Uterus (tissue), 2 donors: ENCODE measurements around the gene ACTR6.

Source experiments
- POLR2A ChIP-seq, 2 donors: fragments of 450-650 bp; IDR thresholded peaks; one replicate each; pipeline ENCODE4 v1.6.1; 2016; ENCODE audit warnings: antibody characterized with exemption in 2 of 2, mild to moderate bottlenecking in 1 of 2, moderate library complexity in 1 of 2
- TF ChIP-seq, protein P1 (sequence below), 4 experiments: fragments of 200-600 bp in 2 of 4; fragments of 450-650 bp in 2 of 4; sonication (generic) in 2 of 4; IDR thresholded peaks; one replicate each; pipeline ENCODE4 v1.5.1; 2016 to 2019; ENCODE audit warnings: antibody characterized with exemption in 4 of 4, mild to moderate bottlenecking in 2 of 4, moderate library complexity in 1 of 4

- TF ChIP-seq, protein P1, sequence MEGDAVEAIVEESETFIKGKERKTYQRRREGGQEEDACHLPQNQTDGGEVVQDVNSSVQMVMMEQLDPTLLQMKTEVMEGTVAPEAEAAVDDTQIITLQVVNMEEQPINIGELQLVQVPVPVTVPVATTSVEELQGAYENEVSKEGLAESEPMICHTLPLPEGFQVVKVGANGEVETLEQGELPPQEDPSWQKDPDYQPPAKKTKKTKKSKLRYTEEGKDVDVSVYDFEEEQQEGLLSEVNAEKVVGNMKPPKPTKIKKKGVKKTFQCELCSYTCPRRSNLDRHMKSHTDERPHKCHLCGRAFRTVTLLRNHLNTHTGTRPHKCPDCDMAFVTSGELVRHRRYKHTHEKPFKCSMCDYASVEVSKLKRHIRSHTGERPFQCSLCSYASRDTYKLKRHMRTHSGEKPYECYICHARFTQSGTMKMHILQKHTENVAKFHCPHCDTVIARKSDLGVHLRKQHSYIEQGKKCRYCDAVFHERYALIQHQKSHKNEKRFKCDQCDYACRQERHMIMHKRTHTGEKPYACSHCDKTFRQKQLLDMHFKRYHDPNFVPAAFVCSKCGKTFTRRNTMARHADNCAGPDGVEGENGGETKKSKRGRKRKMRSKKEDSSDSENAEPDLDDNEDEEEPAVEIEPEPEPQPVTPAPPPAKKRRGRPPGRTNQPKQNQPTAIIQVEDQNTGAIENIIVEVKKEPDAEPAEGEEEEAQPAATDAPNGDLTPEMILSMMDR (IDR thresholded peaks at IDR 0.05): no peak
- no peak for TF ChIP-seq POLR2A (IDR thresholded peaks at IDR 0.05)
Observed at GRCh38 chr12:100168562-100168961, 32.1 kb upstream of the ACTR6 start.
